K562 (cell line): ENCODE data around the gene PRDX2. TPM values are rescaled to one million over a fixed set of nuclear protein-coding genes. Genes with fewer than 3 reads are reported as not detected.

Experiments used
- BHLHE40 ChIP-seq: IDR thresholded peaks from 2 replicates; pipeline ENCODE4 v1.6.1; 2011; ENCODE audit warnings: low read length, improper control_type of control experiment
- CHD4 ChIP-seq: fragments of 200-600 bp; sonication (generic); IDR thresholded peaks from 3 replicates; pipeline ENCODE4 v1.6.1; 2012; ENCODE audit warnings: low read depth, mild to moderate bottlenecking, mixed read lengths, low read length, inconsistent platforms; ENCODE audit not compliant: insufficient read depth, insufficient replicate concordance, poor library complexity, severe bottlenecking
- MGA ChIP-seq: fragments of 450-650 bp; IDR thresholded peaks from 2 replicates; pipeline ENCODE4 v1.6.1; 2016; ENCODE audit warnings: mild to moderate bottlenecking, moderate library complexity
- NCOR1 ChIP-seq: fragments of 450-650 bp; IDR thresholded peaks from 2 replicates; pipeline ENCODE4 v1.6.1; 2016; ENCODE audit warnings: mild to moderate bottlenecking, moderate library complexity
- ZNF175 ChIP-seq: fragments of 200-800 bp; sonication (Bioruptor generic); IDR thresholded peaks from 2 replicates; pipeline ENCODE4 v1.6.1; 2016; ENCODE audit warnings: low read depth, mild to moderate bottlenecking, missing genetic modification characterization, missing compliant biosample characterization
- polyA plus RNA-seq, 8 experiments: library from polyadenylated mRNA; depleted of rRNA in 4 of 8; stranded (reverse) in 5 of 8; unstranded in 3 of 8; fragments of >200 nt; fragmentation: Nextera tagmentation in 2 of 8; fragmentation: Illumina TruSeq in 1 of 8; extraction: Ambion mirVana in 2 of 8; extraction: Trizol in 1 of 8; gene quantifications; 2 replicates each; pipeline versions ENCODE4 v1.2.1 to v1.2.3, GENCODE V29; 2011 to 2014; ENCODE audit warnings: inconsistent platforms in 1 of 8, missing spikeins in 1 of 8
- total RNA-seq, 7 experiments: library from RNA; depleted of rRNA in 6 of 7; stranded (reverse); fragments of >200 nt in 6 of 7; fragmentation: Illumina TruSeq in 2 of 7; extraction: Trizol in 2 of 7; gene quantifications; 2 replicates each; pipeline versions ENCODE4 v1.2.1 to v1.2.3, GENCODE V29; 2011 to 2021; ENCODE audit warnings: low replicate concordance in 1 of 7
- TF ChIP-seq, protein P1 (sequence below): sonication (generic); formaldehyde crosslinking; IDR thresholded peaks from 2 replicates; pipeline ENCODE4 v1.8.0; 2022; ENCODE audit warnings: mild to moderate bottlenecking, missing genetic modification reagents

PRDX2 gene
- total and polyA plus RNA-seq, 9 of the 15 experiments (the other 6 are each of a cell fraction or from before 2014, with no cell fraction given) = 206 to 1,183 (median 415) TPM

GRCh38 chr19:12796146-12797071, 5.2 kb downstream of the PRDX2 start (continued):
- TF ChIP-seq, protein P1, sequence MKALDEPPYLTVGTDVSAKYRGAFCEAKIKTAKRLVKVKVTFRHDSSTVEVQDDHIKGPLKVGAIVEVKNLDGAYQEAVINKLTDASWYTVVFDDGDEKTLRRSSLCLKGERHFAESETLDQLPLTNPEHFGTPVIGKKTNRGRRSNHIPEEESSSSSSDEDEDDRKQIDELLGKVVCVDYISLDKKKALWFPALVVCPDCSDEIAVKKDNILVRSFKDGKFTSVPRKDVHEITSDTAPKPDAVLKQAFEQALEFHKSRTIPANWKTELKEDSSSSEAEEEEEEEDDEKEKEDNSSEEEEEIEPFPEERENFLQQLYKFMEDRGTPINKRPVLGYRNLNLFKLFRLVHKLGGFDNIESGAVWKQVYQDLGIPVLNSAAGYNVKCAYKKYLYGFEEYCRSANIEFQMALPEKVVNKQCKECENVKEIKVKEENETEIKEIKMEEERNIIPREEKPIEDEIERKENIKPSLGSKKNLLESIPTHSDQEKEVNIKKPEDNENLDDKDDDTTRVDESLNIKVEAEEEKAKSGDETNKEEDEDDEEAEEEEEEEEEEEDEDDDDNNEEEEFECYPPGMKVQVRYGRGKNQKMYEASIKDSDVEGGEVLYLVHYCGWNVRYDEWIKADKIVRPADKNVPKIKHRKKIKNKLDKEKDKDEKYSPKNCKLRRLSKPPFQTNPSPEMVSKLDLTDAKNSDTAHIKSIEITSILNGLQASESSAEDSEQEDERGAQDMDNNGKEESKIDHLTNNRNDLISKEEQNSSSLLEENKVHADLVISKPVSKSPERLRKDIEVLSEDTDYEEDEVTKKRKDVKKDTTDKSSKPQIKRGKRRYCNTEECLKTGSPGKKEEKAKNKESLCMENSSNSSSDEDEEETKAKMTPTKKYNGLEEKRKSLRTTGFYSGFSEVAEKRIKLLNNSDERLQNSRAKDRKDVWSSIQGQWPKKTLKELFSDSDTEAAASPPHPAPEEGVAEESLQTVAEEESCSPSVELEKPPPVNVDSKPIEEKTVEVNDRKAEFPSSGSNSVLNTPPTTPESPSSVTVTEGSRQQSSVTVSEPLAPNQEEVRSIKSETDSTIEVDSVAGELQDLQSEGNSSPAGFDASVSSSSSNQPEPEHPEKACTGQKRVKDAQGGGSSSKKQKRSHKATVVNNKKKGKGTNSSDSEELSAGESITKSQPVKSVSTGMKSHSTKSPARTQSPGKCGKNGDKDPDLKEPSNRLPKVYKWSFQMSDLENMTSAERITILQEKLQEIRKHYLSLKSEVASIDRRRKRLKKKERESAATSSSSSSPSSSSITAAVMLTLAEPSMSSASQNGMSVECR (CRISPR knock-in tag) = peak; percentile 78; the same call in 1 of the 2 replicates
- TF ChIP-seq NCOR1 (0 out of 2 replicates have a peak, but pooled peaks have one; percentile 39), CHD4 (no peak), MGA (peak; percentile 83), BHLHE40 (peak; percentile 17; the same call in 1 of the 2 replicates), ZNF175 (CRISPR knock-in tag) (no peak)
